Aortic smooth muscle cell (primary cell): ENCODE data around the gene PEX5L. TPM values are rescaled to one million over a fixed set of nuclear protein-coding genes. Genes with fewer than 3 reads are reported as not detected.

Experiments
- total RNA-seq: library from RNA; depleted of rRNA; stranded (reverse); fragments of >200 nt; gene quantifications from 2 replicates; pipeline ENCODE4 v1.2.3, GENCODE V29; 2014

Gene PEX5L, protein sequence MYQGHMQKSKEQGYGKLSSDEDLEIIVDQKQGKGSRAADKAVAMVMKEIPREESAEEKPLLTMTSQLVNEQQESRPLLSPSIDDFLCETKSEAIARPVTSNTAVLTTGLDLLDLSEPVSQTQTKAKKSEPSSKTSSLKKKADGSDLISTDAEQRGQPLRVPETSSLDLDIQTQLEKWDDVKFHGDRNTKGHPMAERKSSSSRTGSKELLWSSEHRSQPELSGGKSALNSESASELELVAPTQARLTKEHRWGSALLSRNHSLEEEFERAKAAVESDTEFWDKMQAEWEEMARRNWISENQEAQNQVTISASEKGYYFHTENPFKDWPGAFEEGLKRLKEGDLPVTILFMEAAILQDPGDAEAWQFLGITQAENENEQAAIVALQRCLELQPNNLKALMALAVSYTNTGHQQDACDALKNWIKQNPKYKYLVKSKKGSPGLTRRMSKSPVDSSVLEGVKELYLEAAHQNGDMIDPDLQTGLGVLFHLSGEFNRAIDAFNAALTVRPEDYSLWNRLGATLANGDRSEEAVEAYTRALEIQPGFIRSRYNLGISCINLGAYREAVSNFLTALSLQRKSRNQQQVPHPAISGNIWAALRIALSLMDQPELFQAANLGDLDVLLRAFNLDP
- 0.26 TPM in 1 of 2 replicates, not detected in the other for total RNA-seq

DNA sequence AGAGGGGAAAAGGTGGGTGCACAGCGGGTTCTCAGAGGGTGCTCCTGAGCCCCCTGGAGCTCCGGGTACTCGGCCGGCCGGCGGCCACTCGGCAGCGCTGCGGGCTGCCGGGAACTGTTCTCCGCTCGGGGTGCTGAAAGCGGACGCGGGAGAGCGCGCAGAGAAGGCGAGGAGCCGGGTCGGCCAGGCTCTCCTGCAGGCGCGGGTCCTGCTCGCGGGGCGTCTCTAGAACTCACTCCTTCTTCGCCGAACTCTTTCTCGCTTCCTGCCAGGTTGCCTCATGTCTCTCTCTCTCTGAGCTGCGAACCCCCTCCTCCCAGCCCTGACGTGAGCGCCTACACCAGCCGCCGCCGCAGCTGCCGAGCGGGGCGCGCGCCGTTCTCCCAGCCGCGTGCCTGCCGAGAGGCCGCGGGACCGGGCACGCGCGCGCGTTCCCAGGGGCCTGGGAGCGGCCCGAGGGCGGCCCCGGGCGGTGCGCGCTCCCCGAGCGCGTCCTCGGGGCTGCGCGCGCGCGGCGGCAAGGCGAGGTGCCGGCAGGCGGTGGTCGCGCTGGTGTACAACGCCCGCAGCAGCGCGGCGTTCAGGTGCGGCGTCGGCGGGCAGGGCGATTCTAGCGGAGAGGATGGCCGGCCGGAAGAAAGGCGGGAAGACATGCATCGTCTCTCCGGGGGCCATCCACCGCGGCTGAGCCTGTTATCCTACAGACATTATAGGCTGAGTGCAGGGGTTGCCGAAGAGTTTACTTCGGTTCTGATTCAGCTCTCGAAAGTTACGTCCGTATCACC lies at the start of gene PEX5L:
Gene PEX5L (minus strand): TSS at position 267 of the 785 bp plus-strand sequence. CDS start 338 bp downstream, outside the sequence.

